Embryonic facial prominence (tissue), 1 donor: Measurements from ENCODE around the gene HJV.

Experiments used
- DNase-seq: peaks from one replicate; pipeline ENCODE4 v3.0.0-alpha.2; 2016; ENCODE audit errors: extremely low spot score

HJV gene

GRCh38 chr1:145977016-145977415 lies 44.5 kb downstream of the HJV start:
- no peak for DNase-seq

DNA sequence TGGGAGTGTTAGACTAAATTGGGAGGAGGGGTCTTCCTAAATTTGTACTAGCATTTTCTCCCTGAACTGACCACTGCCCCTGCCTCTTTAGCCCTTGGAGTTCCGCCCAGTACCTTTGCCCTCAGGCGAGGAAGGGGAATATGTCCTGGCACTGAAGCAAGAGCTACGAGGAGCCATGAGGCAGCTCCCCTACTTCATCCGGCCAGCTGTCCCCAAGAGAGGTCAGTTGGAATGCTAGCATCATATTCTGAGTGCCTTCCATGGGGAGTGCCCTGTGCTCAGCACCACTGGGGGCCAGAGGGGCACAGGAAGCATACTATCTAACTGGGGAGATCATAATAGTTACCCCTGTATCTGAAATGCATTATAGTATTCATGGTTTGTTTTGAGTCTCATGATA lies 46.3 kb downstream of the HJV start:
- no peak for DNase-seq

GRCh38 chr1:145974721-145975120 lies 46.8 kb downstream of the HJV start:
- DNase-seq: no peak

DNA sequence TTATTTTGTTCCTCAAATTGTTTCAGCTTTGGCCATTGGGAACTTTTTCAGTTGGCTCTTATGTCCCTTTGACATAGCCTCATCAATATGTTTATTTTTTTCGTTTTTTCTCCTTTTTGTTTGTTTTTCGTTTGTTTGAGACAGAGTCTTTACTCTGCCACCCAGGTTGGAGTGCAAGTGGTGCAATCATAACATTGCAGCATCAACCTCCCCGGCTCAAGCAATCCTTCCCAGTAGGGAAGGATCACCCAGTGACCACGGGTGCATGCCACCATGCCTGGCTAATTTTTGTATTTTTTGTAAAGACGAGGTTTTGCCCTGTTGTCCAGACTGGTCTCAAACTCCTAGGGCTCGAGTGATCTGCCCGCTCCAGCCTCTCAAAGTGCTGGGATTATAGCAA lies 49.0 kb downstream of the HJV start:
- no peak for DNase-seq
